GM12872 (cell line): Measurements from ENCODE around the gene SLC22A17.

Source experiments
- CTCF ChIP-seq: IDR thresholded peaks from 3 replicates; pipeline ENCODE4 v1.5.1; 2011; ENCODE audit warnings: low read depth, mild to moderate bottlenecking, low read length, moderate library complexity; ENCODE audit not compliant: insufficient read depth

SLC22A17 gene

DNA sequence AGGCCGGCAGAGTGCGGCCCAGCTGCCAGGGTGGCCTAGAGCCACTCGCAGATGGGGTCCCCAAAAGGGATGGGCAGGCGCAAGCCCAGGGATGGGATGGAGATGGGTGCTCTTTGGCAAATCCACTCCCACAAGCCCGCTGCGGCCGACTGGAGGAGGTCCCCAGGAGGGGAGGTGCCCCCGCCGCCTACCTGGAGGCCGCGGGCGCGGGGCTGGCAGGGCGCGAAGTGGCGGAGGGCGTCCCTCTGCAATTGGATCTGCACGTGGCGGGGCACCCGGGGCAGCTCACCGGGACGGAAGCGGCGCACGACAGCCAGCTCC lies 50.8 kb downstream of the SLC22A17 start:
- no peak for TF ChIP-seq CTCF

- peak; percentile 69 for TF ChIP-seq CTCF
These were observed 51.3 kb downstream of the SLC22A17 start for GRCh38 chr14:23301288-23301968.

DNA sequence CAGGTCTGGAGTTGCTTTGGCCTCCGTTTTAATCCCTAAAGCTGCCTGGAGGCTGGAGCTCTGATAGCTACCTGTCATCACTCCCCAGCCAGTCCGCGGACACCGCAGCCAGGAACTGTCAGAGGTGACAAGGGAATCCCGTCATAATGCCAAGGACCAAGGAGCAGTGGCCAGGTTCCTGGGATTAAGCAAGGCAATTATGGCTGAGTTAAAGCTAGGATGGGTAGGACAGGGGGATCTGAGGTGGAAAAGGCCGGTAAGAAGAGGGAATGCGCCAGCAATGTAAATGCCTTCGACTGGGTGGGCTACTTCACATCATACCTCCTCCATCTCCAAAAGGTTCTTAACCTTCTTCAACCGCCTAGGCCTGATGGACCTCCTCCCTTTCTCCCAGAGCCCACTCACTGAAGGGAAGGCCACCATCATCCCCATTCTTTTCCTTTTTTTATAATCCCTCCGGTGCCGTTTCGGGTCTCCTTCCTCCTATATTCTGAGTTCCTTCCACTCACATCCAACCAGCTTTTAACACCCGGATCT lies 51.9 kb downstream of the SLC22A17 start:
- no peak for TF ChIP-seq CTCF

DNA sequence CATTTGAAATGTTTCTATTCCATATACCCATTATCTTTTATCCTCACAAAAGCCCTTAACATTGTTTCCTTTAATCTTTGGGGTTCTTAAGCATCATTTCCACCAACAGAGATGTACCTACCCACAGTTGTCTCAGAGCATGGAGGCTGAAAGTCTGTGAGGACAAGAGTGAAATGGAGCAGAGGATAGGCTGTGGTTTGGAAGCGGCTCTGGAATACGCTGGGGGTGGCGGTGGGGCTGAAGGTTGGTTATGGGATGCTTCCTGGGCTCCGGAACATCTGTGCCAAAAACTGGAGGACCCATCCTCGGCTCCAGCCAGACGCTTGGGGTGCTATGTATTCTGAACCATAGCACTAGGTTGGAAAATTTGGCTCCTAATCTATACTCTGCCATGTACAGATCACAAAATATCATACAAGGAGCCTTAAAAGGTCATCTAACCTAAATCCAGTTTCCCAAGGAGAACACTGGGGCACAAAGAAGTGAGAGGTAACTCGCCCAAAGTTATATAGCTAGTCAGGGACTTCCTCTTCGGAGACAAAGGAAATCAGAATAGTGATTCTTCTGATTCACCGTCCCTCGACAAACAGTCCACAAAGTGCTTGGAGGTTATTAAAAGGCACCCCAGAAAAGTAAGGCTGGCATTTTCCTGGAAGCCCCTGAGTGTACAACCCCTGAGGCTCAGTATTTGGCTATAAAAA lies 52.6 kb downstream of the SLC22A17 start:
- no peak for TF ChIP-seq CTCF

DNA sequence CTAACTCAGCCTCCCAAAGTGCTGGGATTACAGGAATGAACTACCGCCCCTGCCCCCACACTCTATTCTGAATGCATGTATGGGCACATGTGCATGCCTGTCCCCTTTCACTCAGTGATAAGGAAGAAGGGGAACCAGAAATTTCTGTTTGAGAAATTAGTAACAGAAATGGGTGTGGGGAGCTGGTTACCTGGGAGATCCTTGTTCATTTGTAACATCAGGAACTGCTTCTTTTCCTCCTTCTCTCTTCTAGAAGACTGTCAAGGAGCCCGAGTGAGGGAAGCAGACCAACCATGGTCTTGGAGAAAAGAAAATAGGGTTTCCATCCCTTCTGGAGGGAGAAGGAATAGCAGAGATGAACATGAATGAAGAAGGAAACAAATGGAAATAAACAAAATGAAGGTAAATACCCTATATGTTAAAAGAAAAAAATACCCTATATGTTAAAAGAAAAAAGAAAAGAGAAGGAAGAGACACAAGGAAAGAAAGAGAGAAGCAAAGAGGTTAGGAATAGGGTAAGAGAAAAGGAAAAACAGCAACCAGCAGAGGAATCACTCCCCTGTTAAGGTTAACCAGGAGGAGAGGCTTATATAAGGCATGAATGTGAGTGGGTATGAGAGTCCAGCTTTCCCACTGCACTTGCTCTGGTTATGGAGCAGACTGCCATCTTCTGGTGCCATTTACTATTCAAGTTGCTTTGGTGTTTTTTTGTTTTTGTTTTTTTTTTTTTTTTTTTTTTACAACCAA lies 53.3 kb downstream of the SLC22A17 start:
- peak; percentile 32; the same call in 1 of the 3 replicates for TF ChIP-seq CTCF

- no peak for TF ChIP-seq CTCF
These were observed 54.9 kb downstream of the SLC22A17 start for GRCh38 chr14:23297611-23298277.

DNA sequence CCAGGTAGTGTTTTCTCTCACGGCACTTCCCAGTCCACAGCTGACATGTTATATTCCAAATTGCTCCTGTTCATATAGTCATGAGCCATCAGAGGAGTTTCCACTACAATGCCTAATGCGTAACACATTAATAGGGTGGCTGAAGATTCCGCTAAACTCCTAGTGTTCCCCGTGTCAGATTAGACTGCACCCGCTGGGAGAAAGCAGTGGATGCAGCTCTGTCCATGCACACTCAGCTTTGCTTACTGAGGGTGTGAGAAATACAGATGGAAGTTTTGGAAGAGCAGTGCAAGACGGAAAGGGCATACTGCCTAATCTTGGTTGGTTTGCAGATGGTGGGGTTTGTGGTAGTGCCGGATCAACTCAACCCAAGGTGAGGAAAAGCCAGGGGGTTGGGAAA lies 55.6 kb downstream of the SLC22A17 start:
- no peak for TF ChIP-seq CTCF
